ENCODE results near the gene STOML3.
A peak's percentile ranks its signal among the peaks of the same experiment; 100 is the strongest.
"Not testable (repeated sequence)": the region's sequence is repeated elsewhere in the genome, so short reads cannot be mapped to it uniquely, and the experiment has no call there.

The STOML3 gene

GRCh38 chr13:38990693-38991092, at the start of gene STOML3:
STOML3 (minus strand) TSS chr13:38990831; CDS start chr13:38990721, 110 bp downstream.
- no peak for DNase-seq

GRCh38 chr13:39040206-39040605, 49.6 kb upstream of the STOML3 start:
- DNase-seq, result no peak

GRCh38 chr13:39039041-39039440, 48.4 kb upstream of the STOML3 start:
- no peak for DNase-seq

GRCh38 chr13:39038569-39039030, 48.0 kb upstream of the STOML3 start:
- DNase-seq, result peak in 1 of 2 experiments; percentile 50

GRCh38 chr13:39037880-39038568, 47.4 kb upstream of the STOML3 start, which contains the start of the genes NHLRC3 and PROSER1:
NHLRC3 (plus strand) TSS chr13:39038456; CDS start chr13:39038640, 184 bp downstream.
PROSER1 (minus strand) TSS chr13:39038089; CDS start chr13:39037242, 847 bp downstream.
- peak; percentile 74 to 81 for DNase-seq

GRCh38 chr13:39037410-39037879, 46.8 kb upstream of the STOML3 start:
- DNase-seq, result peak in 1 of 2 experiments; percentile 49

- peak in 1 of 2 experiments; percentile 26 for DNase-seq
These were observed 45.6 kb upstream of the STOML3 start for GRCh38 chr13:39036212-39036611.

GRCh38 chr13:39035799-39036198, 45.2 kb upstream of the STOML3 start:
- no peak for DNase-seq

- DNase-seq, result no peak
These were observed 44.6 kb upstream of the STOML3 start for GRCh38 chr13:39035204-39035603.

GRCh38 chr13:39034085-39034484, 43.5 kb upstream of the STOML3 start:
- no peak for DNase-seq

GRCh38 chr13:39032150-39032549, 41.5 kb upstream of the STOML3 start:
- DNase-seq, result no peak

GRCh38 chr13:39025433-39025839, 34.8 kb upstream of the STOML3 start:
- no peak for DNase-seq

- DNase-seq, result no peak
These were observed 33.1 kb upstream of the STOML3 start for GRCh38 chr13:39023761-39024160.

- no peak for DNase-seq
These were observed 32.7 kb upstream of the STOML3 start for GRCh38 chr13:39023316-39023715.

GRCh38 chr13:39020853-39021462, 30.3 kb upstream of the STOML3 start:
- no peak for DNase-seq

GRCh38 chr13:39016787-39017186, 26.2 kb upstream of the STOML3 start:
- peak in 1 of 2 experiments; percentile 39 for DNase-seq

GRCh38 chr13:39016087-39016486, 25.5 kb upstream of the STOML3 start:
- DNase-seq, result no peak

- DNase-seq, result no peak
These were observed 22.8 kb upstream of the STOML3 start for GRCh38 chr13:39013462-39013861.

GRCh38 chr13:39012608-39013007, 22.0 kb upstream of the STOML3 start:
- DNase-seq, result no peak

- DNase-seq, result not testable (repeated sequence)
These were observed 15.9 kb upstream of the STOML3 start for GRCh38 chr13:39006371-39007111.

GRCh38 chr13:38998739-38999138, 8.1 kb upstream of the STOML3 start:
- no peak for DNase-seq

- DNase-seq, result no peak
These were observed 2.8 kb upstream of the STOML3 start for GRCh38 chr13:38993381-38993780.

- no peak for DNase-seq
These were observed 9.5 kb downstream of the STOML3 start for GRCh38 chr13:38981096-38981495.

GRCh38 chr13:38980750-38981078, 9.9 kb downstream of the STOML3 start:
- no peak for DNase-seq
